Neural progenitor cell (in vitro differentiated cells): ENCODE results near the gene HES4.

ENCODE experiments used
- CTCF ChIP-seq: fragments of 200-600 bp; sonication (generic); IDR thresholded peaks from 2 replicates; pipeline ENCODE4 v1.5.1; 2017; ENCODE audit warnings: antibody characterized with exemption, mild to moderate bottlenecking
- EZH2 ChIP-seq: fragments of 200-600 bp; sonication (generic); IDR thresholded peaks from 2 replicates; pipeline ENCODE4 v1.6.1; 2017; ENCODE audit warnings: antibody characterized with exemption, mild to moderate bottlenecking, moderate library complexity

GRCh38 chr1:963301-963651, 36.6 kb downstream of the HES4 start:
- TF ChIP-seq CTCF (no peak), EZH2 (no peak)
